WTC11 (cell line): ENCODE results near the gene COL2A1. TPM values are rescaled to one million over a fixed set of nuclear protein-coding genes. Genes with fewer than 3 reads are reported as not detected.
A peak's percentile ranks its signal among the peaks of the same experiment; 100 is the strongest.

Source experiments
- ATAC-seq: fragments of 200-7000 bp; cut with Tn5 transposase; 2 replicates; pipeline ENCODE4 v1.10.0; 2021; ENCODE audit warnings: mild to moderate bottlenecking, moderate library complexity
- CTCF ChIA-PET: fragments of 300-600 bp; sonication (Branson Sonifier 250); formaldehyde crosslinking; loops from one replicate; lab custom pipeline; 2021; ENCODE audit warnings: antibody characterized with exemption; lab: Charles Lee
- POLR2A ChIA-PET: fragments of 350-600 bp; sonication (Branson Sonifier 250); formaldehyde crosslinking; loops from one replicate; lab custom pipeline; 2021; ENCODE audit warnings: antibody characterized with exemption; lab: Charles Lee
- DNase-seq: peaks from one replicate; pipeline ENCODE4 v3.0.0; 2021; ENCODE audit warnings: low spot score
- H3K27ac Mint-ChIP-seq: 2 replicates; pipeline ENCODE4 v1.8.0; 2021; ENCODE audit warnings: mixed read lengths
- H3K27me3 Mint-ChIP-seq: 2 replicates; pipeline ENCODE4 v1.8.0; 2021; ENCODE audit warnings: low read depth, mild to moderate bottlenecking, moderate library complexity, mixed read lengths
- H3K36me3 Mint-ChIP-seq: 2 replicates; pipeline ENCODE4 v1.8.0; 2021; ENCODE audit warnings: mixed read lengths
- H3K4me1 Mint-ChIP-seq: 2 replicates; pipeline ENCODE4 v1.8.0; 2022; ENCODE audit warnings: mixed read lengths
- H3K4me3 Mint-ChIP-seq: 2 replicates; pipeline ENCODE4 v1.8.0; 2021; ENCODE audit warnings: mild to moderate bottlenecking, moderate library complexity, mixed read lengths
- H3K9me3 Mint-ChIP-seq: 2 replicates; pipeline ENCODE4 v1.8.0; 2021; ENCODE audit warnings: mixed read lengths
- CREB1 ChIP-seq: sonication (generic); formaldehyde crosslinking; IDR thresholded peaks from 2 replicates; pipeline ENCODE4 v1.8.0; 2023; ENCODE audit warnings: mild to moderate bottlenecking, missing genetic modification reagents
- FOXK1 ChIP-seq: sonication (generic); formaldehyde crosslinking; IDR thresholded peaks from 2 replicates; pipeline ENCODE4 v1.8.0; 2022; ENCODE audit warnings: mild to moderate bottlenecking, moderate library complexity, missing genetic modification reagents
- MYBL2 ChIP-seq: sonication (generic); formaldehyde crosslinking; IDR thresholded peaks from 2 replicates; pipeline ENCODE4 v1.8.1; 2023; ENCODE audit warnings: mild to moderate bottlenecking, moderate library complexity, missing genetic modification reagents
- NR2C2 ChIP-seq: sonication (generic); formaldehyde crosslinking; IDR thresholded peaks from 2 replicates; pipeline ENCODE4 v1.8.0; 2022; ENCODE audit warnings: mild to moderate bottlenecking, missing genetic modification reagents
- PRRX2 ChIP-seq: fragments of 250-450 bp; sonication (Bioruptor Pico); IDR thresholded peaks from 2 replicates; pipeline ENCODE4 v1.8.0; 2021; ENCODE audit warnings: mild to moderate bottlenecking
- RORB ChIP-seq: fragments of 250-450 bp; sonication (Bioruptor Pico); IDR thresholded peaks from 2 replicates; pipeline ENCODE4 v1.9.0; 2021; ENCODE audit warnings: mild to moderate bottlenecking
- SMAD3 ChIP-seq: sonication (generic); formaldehyde crosslinking; IDR thresholded peaks from 2 replicates; pipeline ENCODE4 v1.8.0; 2022; ENCODE audit warnings: missing genetic modification reagents, mild to moderate bottlenecking, borderline replicate concordance
- SP1 ChIP-seq: sonication (generic); formaldehyde crosslinking; conservative IDR thresholded peaks from 2 replicates; pipeline ENCODE4 v1.8.1; 2022; ENCODE audit warnings: missing genetic modification reagents
- ZNF219 ChIP-seq: sonication (generic); formaldehyde crosslinking; IDR thresholded peaks from 2 replicates; pipeline ENCODE4 v1.8.0; 2023; ENCODE audit warnings: missing genetic modification reagents, mild to moderate bottlenecking, borderline replicate concordance
- ZNF317 ChIP-seq: sonication (generic); formaldehyde crosslinking; IDR thresholded peaks from 2 replicates; pipeline ENCODE4 v1.8.1; 2023; ENCODE audit warnings: low read depth, mild to moderate bottlenecking, moderate library complexity, missing genetic modification reagents, borderline replicate concordance
- ZNF423 ChIP-seq: fragments of 250-450 bp; sonication (Bioruptor Pico); IDR thresholded peaks from 2 replicates; pipeline ENCODE4 v2.1.2; 2022; ENCODE audit warnings: mild to moderate bottlenecking, moderate library complexity
- total RNA-seq: library from RNA; stranded (reverse); gene quantifications from 3 replicates; pipeline ENCODE4 v1.2.3, GENCODE V29; 2021
- TF ChIP-seq, protein P1 (sequence below): sonication (generic); formaldehyde crosslinking; IDR thresholded peaks from 2 replicates; pipeline ENCODE4 v1.8.0; 2023; ENCODE audit warnings: missing genetic modification reagents
- TF ChIP-seq, protein P2 (sequence below): sonication (generic); formaldehyde crosslinking; IDR thresholded peaks from 2 replicates; pipeline ENCODE4 v1.8.1; 2022; ENCODE audit warnings: missing genetic modification reagents, borderline replicate concordance
- TF ChIP-seq, protein P3 (sequence below): sonication (generic); formaldehyde crosslinking; conservative IDR thresholded peaks from 2 replicates; pipeline ENCODE4 v1.8.1; 2023; ENCODE audit warnings: mild to moderate bottlenecking, low read depth, missing genetic modification reagents, moderate library complexity
- TF ChIP-seq, protein P4 (sequence below): sonication (generic); formaldehyde crosslinking; IDR thresholded peaks from 2 replicates; pipeline ENCODE4 v1.8.1; 2023; ENCODE audit warnings: mild to moderate bottlenecking, missing genetic modification reagents
- TF ChIP-seq, protein P5 (sequence below): fragments of 250-450 bp; sonication (Bioruptor Pico); IDR thresholded peaks from 2 replicates; pipeline ENCODE4 v1.9.0; 2021; ENCODE audit warnings: mild to moderate bottlenecking
- TF ChIP-seq, protein P6 (sequence below): fragments of 250-450 bp; sonication (Bioruptor Pico); IDR thresholded peaks from 2 replicates; pipeline ENCODE4 v1.8.0; 2021; ENCODE audit warnings: mild to moderate bottlenecking
- TF ChIP-seq, protein P7 (sequence below): sonication (generic); formaldehyde crosslinking; IDR thresholded peaks from 2 replicates; pipeline ENCODE4 v1.8.1; 2023; ENCODE audit warnings: mild to moderate bottlenecking, missing genetic modification reagents, borderline replicate concordance
- TF ChIP-seq, protein P8 (sequence below): sonication (generic); formaldehyde crosslinking; IDR thresholded peaks from 2 replicates; pipeline ENCODE4 v1.8.0; 2022; ENCODE audit warnings: mild to moderate bottlenecking, missing genetic modification reagents

The COL2A1 gene
- total RNA-seq, 1 experiment from 2014 or later, result 20.9 TPM

DNA sequence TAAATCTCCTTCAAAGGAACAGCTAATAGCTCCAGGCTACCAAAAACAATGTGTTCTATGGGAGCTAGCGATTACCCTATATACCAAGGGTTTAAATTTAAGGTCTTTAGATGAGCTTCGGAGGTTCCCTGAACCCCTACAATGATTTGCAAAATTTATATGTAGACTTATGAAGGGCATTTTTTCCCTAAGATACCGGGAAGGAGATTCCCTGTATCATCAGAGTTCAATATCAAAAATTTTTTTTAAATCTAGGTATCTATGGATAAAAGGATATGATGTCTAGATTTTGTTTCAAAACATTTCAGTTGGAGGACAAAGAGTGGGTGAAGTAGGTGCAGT, 17.9 kb upstream of the COL2A1 start:
- Mint-ChIP-seq H3K27me3 (peaks cover 100% of the 10 kb centered on the region), H3K27ac (no peak overlapping the region), H3K9me3 (no peaks in the 10 kb centered on the region), H3K4me3 (no peak overlapping the region), H3K36me3 (no peaks in the 10 kb centered on the region), H3K4me1 (peaks cover 21% of the 10 kb centered on the region)
- ATAC-seq (no peak), DNase-seq (no peak)
- no peak for TF ChIP-seq ZNF219 (CRISPR knock-in tag)
- no peak for TF ChIP-seq SMAD3
- TF ChIP-seq, protein P1, sequence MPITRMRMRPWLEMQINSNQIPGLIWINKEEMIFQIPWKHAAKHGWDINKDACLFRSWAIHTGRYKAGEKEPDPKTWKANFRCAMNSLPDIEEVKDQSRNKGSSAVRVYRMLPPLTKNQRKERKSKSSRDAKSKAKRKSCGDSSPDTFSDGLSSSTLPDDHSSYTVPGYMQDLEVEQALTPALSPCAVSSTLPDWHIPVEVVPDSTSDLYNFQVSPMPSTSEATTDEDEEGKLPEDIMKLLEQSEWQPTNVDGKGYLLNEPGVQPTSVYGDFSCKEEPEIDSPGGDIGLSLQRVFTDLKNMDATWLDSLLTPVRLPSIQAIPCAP (CRISPR knock-in tag), result no peak
- POLR2A ChIA-PET, result no interaction called here
- CTCF ChIA-PET, result interaction anchor here (0.9 to 2.8 kb wide), 9 partner anchors 9 to 184 kb away, joined by 3 to 12 read pairs (median 4); partner anchors contain the start of gene TMEM106C

DNA sequence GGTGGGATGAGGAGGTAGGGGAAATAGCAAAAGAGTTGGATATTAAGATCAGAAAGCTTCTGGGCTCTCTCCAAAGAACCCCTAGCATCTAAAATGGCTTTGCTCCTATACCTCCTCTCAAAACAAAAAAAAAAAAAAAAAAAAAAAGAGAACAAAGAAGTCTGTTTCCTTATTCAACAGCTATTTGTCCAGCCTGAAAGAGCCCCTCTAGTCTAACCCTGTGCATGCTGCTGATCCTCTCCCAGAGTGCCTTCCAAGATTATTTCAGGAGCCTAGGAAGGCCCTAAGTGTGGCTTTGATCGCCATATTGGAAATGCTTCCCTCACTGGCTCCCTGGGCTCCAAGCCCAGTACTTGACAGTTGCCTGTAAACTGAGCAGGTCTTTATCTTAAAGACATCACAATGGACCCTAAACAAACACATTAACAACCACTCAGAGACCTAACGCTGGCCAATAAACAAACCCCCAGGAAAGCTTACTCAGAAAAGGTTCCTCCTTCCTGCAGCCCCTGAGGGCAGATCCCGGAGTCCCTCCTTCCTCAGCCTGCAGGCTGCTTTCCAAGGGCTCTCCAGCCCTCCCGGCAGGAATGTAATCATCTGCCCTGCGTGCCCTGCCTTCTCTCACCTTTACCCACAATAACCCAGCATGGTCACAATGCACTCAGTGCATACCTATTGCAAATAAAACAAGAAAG, 17.4 kb upstream of the COL2A1 start:
- H3K4me1 Mint-ChIP-seq, result peaks cover 21% of the 10 kb centered on the region
- DNase-seq (peak; percentile 81), ATAC-seq (peak; percentile 95)
- ChIA-PET CTCF (interaction anchor here (0.9 to 2.8 kb wide), 8 partner anchors 10 to 80 kb away, joined by 3 to 12 read pairs (median 6); partner anchors contain the start of gene TMEM106C), POLR2A (interaction anchor here (0.6 to 0.7 kb wide), 3 partner anchors 77 to 768 kb away, joined by 3 to 5 read pairs (median 3); no protein-coding TSS in a partner anchor)
- H3K27ac Mint-ChIP-seq, result no peak overlapping the region
- H3K36me3 Mint-ChIP-seq, result no peaks in the 10 kb centered on the region
- no peak overlapping the region for H3K4me3 Mint-ChIP-seq
- H3K9me3 Mint-ChIP-seq, result no peaks in the 10 kb centered on the region
- H3K27me3 Mint-ChIP-seq, result peaks cover 100% of the 10 kb centered on the region
- TF ChIP-seq ZNF317 (CRISPR knock-in tag), result no peak
- TF ChIP-seq SMAD3, result no peak
- TF ChIP-seq SP1 (CRISPR knock-in tag), result no peak
- TF ChIP-seq FOXK1 (CRISPR knock-in tag), result peak; percentile 69
- no peak for TF ChIP-seq RORB (CRISPR knock-in tag)
- TF ChIP-seq, protein P2, sequence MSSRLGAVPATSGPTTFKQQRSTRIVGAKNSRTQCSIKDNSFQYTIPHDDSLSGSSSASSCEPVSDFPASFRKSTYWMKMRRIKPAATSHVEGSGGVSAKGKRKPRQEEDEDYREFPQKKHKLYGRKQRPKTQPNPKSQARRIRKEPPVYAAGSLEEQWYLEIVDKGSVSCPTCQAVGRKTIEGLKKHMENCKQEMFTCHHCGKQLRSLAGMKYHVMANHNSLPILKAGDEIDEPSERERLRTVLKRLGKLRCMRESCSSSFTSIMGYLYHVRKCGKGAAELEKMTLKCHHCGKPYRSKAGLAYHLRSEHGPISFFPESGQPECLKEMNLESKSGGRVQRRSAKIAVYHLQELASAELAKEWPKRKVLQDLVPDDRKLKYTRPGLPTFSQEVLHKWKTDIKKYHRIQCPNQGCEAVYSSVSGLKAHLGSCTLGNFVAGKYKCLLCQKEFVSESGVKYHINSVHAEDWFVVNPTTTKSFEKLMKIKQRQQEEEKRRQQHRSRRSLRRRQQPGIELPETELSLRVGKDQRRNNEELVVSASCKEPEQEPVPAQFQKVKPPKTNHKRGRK (CRISPR knock-in tag), result no peak
- 0 out of 2 replicates have a peak, but pooled peaks have one; percentile 56 for TF ChIP-seq CREB1 (CRISPR knock-in tag)
- TF ChIP-seq PRRX2 (CRISPR knock-in tag), result no peak
- no peak for TF ChIP-seq NR2C2 (CRISPR knock-in tag)
- TF ChIP-seq, protein P3, sequence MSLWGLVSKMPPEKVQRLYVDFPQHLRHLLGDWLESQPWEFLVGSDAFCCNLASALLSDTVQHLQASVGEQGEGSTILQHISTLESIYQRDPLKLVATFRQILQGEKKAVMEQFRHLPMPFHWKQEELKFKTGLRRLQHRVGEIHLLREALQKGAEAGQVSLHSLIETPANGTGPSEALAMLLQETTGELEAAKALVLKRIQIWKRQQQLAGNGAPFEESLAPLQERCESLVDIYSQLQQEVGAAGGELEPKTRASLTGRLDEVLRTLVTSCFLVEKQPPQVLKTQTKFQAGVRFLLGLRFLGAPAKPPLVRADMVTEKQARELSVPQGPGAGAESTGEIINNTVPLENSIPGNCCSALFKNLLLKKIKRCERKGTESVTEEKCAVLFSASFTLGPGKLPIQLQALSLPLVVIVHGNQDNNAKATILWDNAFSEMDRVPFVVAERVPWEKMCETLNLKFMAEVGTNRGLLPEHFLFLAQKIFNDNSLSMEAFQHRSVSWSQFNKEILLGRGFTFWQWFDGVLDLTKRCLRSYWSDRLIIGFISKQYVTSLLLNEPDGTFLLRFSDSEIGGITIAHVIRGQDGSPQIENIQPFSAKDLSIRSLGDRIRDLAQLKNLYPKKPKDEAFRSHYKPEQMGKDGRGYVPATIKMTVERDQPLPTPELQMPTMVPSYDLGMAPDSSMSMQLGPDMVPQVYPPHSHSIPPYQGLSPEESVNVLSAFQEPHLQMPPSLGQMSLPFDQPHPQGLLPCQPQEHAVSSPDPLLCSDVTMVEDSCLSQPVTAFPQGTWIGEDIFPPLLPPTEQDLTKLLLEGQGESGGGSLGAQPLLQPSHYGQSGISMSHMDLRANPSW (CRISPR knock-in tag), result no peak
- TF ChIP-seq, protein P4, sequence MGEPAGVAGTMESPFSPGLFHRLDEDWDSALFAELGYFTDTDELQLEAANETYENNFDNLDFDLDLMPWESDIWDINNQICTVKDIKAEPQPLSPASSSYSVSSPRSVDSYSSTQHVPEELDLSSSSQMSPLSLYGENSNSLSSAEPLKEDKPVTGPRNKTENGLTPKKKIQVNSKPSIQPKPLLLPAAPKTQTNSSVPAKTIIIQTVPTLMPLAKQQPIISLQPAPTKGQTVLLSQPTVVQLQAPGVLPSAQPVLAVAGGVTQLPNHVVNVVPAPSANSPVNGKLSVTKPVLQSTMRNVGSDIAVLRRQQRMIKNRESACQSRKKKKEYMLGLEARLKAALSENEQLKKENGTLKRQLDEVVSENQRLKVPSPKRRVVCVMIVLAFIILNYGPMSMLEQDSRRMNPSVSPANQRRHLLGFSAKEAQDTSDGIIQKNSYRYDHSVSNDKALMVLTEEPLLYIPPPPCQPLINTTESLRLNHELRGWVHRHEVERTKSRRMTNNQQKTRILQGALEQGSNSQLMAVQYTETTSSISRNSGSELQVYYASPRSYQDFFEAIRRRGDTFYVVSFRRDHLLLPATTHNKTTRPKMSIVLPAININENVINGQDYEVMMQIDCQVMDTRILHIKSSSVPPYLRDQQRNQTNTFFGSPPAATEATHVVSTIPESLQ, result no peak
- TF ChIP-seq, protein P5, sequence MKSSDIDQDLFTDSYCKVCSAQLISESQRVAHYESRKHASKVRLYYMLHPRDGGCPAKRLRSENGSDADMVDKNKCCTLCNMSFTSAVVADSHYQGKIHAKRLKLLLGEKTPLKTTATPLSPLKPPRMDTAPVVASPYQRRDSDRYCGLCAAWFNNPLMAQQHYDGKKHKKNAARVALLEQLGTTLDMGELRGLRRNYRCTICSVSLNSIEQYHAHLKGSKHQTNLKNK, result peak; percentile 21; the same call in 1 of the 2 replicates
- no peak for TF ChIP-seq ZNF423 (CRISPR knock-in tag)
- TF ChIP-seq, protein P6, sequence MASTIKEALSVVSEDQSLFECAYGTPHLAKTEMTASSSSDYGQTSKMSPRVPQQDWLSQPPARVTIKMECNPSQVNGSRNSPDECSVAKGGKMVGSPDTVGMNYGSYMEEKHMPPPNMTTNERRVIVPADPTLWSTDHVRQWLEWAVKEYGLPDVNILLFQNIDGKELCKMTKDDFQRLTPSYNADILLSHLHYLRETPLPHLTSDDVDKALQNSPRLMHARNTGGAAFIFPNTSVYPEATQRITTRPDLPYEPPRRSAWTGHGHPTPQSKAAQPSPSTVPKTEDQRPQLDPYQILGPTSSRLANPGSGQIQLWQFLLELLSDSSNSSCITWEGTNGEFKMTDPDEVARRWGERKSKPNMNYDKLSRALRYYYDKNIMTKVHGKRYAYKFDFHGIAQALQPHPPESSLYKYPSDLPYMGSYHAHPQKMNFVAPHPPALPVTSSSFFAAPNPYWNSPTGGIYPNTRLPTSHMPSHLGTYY (CRISPR knock-in tag), result no peak
- TF ChIP-seq, protein P7, sequence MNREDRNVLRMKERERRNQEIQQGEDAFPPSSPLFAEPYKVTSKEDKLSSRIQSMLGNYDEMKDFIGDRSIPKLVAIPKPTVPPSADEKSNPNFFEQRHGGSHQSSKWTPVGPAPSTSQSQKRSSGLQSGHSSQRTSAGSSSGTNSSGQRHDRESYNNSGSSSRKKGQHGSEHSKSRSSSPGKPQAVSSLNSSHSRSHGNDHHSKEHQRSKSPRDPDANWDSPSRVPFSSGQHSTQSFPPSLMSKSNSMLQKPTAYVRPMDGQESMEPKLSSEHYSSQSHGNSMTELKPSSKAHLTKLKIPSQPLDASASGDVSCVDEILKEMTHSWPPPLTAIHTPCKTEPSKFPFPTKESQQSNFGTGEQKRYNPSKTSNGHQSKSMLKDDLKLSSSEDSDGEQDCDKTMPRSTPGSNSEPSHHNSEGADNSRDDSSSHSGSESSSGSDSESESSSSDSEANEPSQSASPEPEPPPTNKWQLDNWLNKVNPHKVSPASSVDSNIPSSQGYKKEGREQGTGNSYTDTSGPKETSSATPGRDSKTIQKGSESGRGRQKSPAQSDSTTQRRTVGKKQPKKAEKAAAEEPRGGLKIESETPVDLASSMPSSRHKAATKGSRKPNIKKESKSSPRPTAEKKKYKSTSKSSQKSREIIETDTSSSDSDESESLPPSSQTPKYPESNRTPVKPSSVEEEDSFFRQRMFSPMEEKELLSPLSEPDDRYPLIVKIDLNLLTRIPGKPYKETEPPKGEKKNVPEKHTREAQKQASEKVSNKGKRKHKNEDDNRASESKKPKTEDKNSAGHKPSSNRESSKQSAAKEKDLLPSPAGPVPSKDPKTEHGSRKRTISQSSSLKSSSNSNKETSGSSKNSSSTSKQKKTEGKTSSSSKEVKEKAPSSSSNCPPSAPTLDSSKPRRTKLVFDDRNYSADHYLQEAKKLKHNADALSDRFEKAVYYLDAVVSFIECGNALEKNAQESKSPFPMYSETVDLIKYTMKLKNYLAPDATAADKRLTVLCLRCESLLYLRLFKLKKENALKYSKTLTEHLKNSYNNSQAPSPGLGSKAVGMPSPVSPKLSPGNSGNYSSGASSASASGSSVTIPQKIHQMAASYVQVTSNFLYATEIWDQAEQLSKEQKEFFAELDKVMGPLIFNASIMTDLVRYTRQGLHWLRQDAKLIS (CRISPR knock-in tag), result peak; percentile 76; the same call in 1 of the 2 replicates
- no peak for TF ChIP-seq MYBL2 (CRISPR knock-in tag)
- TF ChIP-seq, protein P8, sequence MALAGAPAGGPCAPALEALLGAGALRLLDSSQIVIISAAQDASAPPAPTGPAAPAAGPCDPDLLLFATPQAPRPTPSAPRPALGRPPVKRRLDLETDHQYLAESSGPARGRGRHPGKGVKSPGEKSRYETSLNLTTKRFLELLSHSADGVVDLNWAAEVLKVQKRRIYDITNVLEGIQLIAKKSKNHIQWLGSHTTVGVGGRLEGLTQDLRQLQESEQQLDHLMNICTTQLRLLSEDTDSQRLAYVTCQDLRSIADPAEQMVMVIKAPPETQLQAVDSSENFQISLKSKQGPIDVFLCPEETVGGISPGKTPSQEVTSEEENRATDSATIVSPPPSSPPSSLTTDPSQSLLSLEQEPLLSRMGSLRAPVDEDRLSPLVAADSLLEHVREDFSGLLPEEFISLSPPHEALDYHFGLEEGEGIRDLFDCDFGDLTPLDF (CRISPR knock-in tag), result no peak
